K562 treated with DMSO at 1 percent for 4 hours (cell line): ENCODE results near the gene TTC9B. TPM values are rescaled to one million over a fixed set of nuclear protein-coding genes. Genes with fewer than 3 reads are reported as not detected.

Source experiments
- total RNA-seq: library from RNA; unstranded; fragments of 300-600 nt; gene quantifications from 2 replicates; pipeline ENCODE4 v1.2.3, GENCODE V29; 2022; ENCODE audit not compliant: insufficient read depth

TTC9B gene
- total RNA-seq, result not detected in 2 replicates

DNA sequence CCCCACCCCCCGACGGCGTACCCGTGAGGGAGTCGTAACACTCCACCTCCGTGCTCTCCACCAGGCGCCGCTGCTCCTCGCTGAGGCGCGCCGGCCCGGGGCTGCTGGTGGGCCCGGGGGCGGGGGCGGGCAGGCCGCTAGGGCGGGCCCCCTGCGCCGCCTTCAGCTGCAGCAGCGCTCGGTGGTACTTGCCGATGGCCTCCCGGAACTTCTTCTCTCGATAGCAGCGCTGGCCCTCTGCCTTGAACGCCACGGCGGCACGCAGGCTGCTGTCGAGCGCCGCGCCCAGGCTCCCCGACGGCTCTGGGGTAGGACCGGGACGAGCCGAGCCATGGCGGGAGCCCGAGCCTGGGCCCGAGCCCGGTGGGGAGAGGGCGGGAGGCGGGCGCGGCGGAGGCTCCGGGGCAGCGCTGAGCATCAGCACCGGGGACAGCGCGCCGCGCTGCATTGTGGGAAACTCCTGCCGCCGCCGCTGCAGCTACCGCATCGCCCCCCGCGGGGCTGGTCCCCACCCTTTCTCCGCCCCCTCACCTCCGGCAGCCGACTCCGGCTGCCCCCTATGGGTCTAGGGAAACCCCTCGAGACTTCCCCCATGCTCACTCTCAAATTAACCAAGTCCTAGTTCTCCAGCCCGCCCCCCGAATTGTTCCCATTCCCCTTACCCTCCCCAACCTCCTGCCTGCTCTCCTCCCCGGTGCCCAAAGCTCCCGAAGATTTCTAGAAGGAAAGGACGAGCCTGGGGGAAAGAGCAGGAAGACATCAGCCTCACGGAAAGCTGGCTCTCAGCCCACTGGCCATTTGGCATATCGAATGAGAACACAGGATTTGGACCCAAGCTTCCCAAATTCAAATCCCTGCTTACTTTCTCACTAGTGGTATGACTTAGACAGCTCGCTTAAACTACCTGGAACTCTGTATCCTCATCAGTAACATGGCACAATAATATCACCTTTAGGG is at the start of gene TTC9B:
TTC9B (minus strand) TSS at position 451 of the 957 bp plus-strand sequence; CDS start at position 448, 3 bp downstream.

DNA sequence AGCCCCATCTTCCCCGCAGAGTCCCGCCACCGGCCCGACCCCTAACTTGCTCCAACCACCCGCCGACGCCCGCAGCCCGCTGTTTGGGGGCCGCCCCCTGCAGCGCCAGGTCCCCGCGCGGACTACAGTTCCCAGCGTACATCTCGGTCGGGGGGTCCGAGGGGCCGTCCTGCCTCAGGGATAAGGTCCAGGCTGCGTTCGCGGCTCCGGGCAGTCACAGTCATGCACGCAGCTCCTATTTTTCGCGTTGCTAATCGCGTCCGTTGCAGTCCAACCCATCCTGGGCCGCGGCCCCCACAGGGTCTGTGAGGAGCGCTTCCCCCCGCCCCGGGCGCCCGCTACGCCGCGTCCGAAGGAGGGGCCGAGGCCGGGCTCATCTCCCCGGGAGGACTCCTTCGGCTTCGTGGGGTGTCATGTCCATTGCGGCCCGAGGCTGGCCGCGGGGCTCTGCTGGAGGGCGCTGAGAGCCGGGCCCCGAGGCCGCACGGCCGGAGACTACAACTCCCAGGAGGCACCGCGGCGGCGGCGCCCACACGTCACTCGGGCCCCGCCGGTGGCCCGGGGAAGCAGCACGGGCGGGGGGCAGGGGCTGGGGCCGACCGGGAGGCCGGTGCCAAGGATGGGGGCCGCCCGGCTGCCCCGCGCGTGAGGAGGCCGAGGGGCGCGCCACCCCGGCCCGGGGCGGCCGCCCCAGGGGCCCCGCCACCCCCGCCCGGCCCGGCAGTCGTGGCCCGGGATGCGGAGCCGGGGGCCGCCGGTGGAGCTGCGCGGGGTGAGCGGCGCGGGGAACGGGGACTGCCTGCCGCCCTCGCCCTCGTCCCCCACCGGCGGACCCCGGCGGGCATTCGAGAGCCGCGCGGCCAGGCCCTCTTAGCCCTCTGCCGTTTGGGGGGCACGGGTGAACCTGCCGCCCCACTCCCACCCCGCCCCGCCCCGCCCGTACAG is 27.0 kb downstream of the TTC9B start, which contains the start of gene MAP3K10:
MAP3K10 (plus strand) TSS at position 536 of the 945 bp plus-strand sequence. CDS start 606 bp downstream, outside the sequence.

Other genes with a start within 250 kb of the TTC9B start
- gene PSMC4, start 247.2 kb downstream of the TTC9B start, total RNA-seq, result 172 and 181 TPM in 2 replicates
- gene ZNF546, start 221.3 kb downstream of the TTC9B start, total RNA-seq, result 0.53 and 0.58 TPM in 2 replicates
- gene ZNF780B, start 162.2 kb downstream of the TTC9B start, total RNA-seq, result 3.5 and 5.3 TPM in 2 replicates
- 3.5 and 12.2 TPM in 2 replicates for gene ZNF780A, start 127.4 kb downstream of the TTC9B start, total RNA-seq
- 11.2 and 12.8 TPM in 2 replicates for gene MAP3K10, start 27.0 kb downstream of the TTC9B start, total RNA-seq
- 1.3 and 5.6 TPM in 2 replicates for gene CCNP, start 8.3 kb upstream of the TTC9B start, total RNA-seq
- gene AKT2, start 67.0 kb upstream of the TTC9B start, total RNA-seq, result 36.2 and 51.9 TPM in 2 replicates
- 8.1 and 9.8 TPM in 2 replicates for gene C19orf47, start 130.0 kb upstream of the TTC9B start, total RNA-seq
- 756 and 773 TPM in 2 replicates for gene PLD3, start 130.3 kb upstream of the TTC9B start, total RNA-seq
- 0.24 TPM in 1 of 2 replicates, not detected in the other for gene HIPK4, start 171.8 kb upstream of the TTC9B start, total RNA-seq
- 4.9 and 5.4 TPM in 2 replicates for gene PRX, start 195.0 kb upstream of the TTC9B start, total RNA-seq
- gene SERTAD1, start 207.6 kb upstream of the TTC9B start, total RNA-seq, result 49.5 and 51.2 TPM in 2 replicates
- gene SERTAD3, start 226.0 kb upstream of the TTC9B start, total RNA-seq, result 15.3 and 22.6 TPM in 2 replicates
- 1,097 and 1,296 TPM in 2 replicates for gene BLVRB, start 247.4 kb upstream of the TTC9B start, total RNA-seq
- 1.8 and 3.7 TPM in 2 replicates for gene SPTBN4, start 248.6 kb upstream of the TTC9B start, total RNA-seq